Gastroesophageal sphincter (tissue), 2 donors: Measurements from ENCODE around the gene UNG.
"Not testable (repeated sequence)": the region's sequence is repeated elsewhere in the genome, so short reads cannot be mapped to it uniquely, and the experiment has no call there.

Source experiments
- POLR2A ChIP-seq, 2 donors: fragments of 450-650 bp; IDR thresholded peaks; one replicate each; pipeline ENCODE4 v1.6.1; 2017; ENCODE audit warnings: antibody characterized with exemption in 2 of 2, mild to moderate bottlenecking in 2 of 2, moderate library complexity in 1 of 2
- POLR2AphosphoS5 ChIP-seq: sonication (generic); formaldehyde crosslinking; IDR thresholded peaks from one replicate; pipeline ENCODE4 v1.6.1; 2017; ENCODE audit warnings: antibody characterized with exemption

DNA sequence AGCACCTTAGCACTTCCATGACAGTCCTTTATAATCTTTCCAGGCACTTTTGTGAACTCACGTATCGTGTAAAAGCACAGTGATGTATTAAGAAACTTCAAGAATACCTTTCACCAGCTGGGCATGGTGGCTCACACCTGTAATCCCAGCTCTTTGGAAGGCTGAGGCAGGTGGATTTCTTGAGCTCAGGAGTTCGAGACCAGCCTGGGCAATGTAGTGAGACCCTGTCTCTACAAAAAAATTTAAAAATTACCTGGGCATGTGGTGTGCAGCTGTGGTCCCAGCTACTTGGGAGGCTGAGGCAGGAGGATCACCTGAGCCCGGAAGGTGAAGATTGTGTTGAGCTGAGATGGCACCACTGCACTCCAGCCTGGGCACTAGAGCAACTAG is 43.3 kb upstream of the UNG start:
- TF ChIP-seq POLR2AphosphoS5; POLR2A (IDR thresholded peaks at IDR 0.05): not testable (repeated sequence)
